GM19023 (cell line): Measurements from ENCODE around the gene IFT43.

Experiments
- ATAC-seq: cut with Tn5 transposase; IDR thresholded peaks from one replicate; pipeline ENCODE4 v1.9.1; 2021; ENCODE audit warnings: mild to moderate bottlenecking, moderate library complexity; ENCODE audit not compliant: unreplicated experiment

Gene IFT43

GRCh38 chr14:76101391-76102379 is 116.1 kb downstream of the IFT43 start:
- ATAC-seq: no peak

GRCh38 chr14:76104802-76105355 is 119.3 kb downstream of the IFT43 start:
- no peak for ATAC-seq

GRCh38 chr14:76106188-76106587 is 120.6 kb downstream of the IFT43 start:
- no peak for ATAC-seq

GRCh38 chr14:76109087-76109880 is 123.7 kb downstream of the IFT43 start:
- ATAC-seq: no peak

- ATAC-seq: no peak
These were observed 127.5 kb downstream of the IFT43 start for GRCh38 chr14:76112889-76113624.

GRCh38 chr14:76113691-76114090 is 128.1 kb downstream of the IFT43 start:
- ATAC-seq: no peak

GRCh38 chr14:76115010-76115422 is 129.5 kb downstream of the IFT43 start:
- ATAC-seq: no peak

- ATAC-seq: no peak
These were observed 132.4 kb downstream of the IFT43 start for GRCh38 chr14:76117789-76118484.

- ATAC-seq: no peak
These were observed 133.0 kb downstream of the IFT43 start for GRCh38 chr14:76118594-76118993.

- ATAC-seq: no peak
These were observed 135.7 kb downstream of the IFT43 start for GRCh38 chr14:76121089-76121748.

- no peak for ATAC-seq
These were observed 138.1 kb downstream of the IFT43 start for GRCh38 chr14:76123426-76124225.

GRCh38 chr14:76125511-76125910 is 139.9 kb downstream of the IFT43 start:
- ATAC-seq: no peak

GRCh38 chr14:76126076-76126475 is 140.5 kb downstream of the IFT43 start:
- ATAC-seq: no peak

- no peak for ATAC-seq
These were observed 144.5 kb downstream of the IFT43 start for GRCh38 chr14:76129851-76130576.

- ATAC-seq: no peak
These were observed 145.8 kb downstream of the IFT43 start for GRCh38 chr14:76131071-76131965.

GRCh38 chr14:76133103-76133502 is 147.5 kb downstream of the IFT43 start:
- no peak for ATAC-seq
